Activated CD8-positive, alpha-beta memory T cell treated with anti-CD3 and anti-CD28 coated beads, Interleukin-2, amount 50 U/mL, for 24 hours (primary cell): Measurements from ENCODE around the gene GLI2.

Source experiments
- DNase-seq: peaks from one replicate; pipeline ENCODE4 v3.0.0-alpha.2; 2020; ENCODE audit errors: extremely low read depth

The GLI2 gene

DNA sequence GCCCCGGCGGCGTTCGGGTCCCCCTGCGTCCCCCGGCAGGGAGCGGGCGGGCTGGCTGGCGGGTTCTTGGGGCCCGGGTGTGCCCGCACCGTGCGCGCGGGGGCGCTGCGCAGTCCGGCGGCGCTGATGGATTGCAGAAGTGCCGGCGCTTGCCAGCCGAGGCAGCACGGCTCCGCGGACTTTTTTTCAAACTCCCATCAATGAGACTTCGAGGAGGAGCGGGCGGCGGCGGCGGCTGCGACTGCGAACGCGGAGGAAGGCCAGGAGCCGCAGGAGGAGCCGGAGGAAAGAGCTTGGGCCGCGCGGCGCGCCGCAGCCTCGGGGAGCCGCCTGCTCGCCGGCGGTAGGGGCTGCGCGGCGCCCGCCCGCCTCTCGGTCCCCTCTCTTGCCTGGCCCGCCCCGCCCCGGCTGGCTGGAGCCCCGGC is at the start of gene GLI2:
Gene GLI2, plus strand, starts transcription at position 123 of the 425 bp plus-strand sequence. CDS start 61,453 bp downstream, outside the sequence.
- no peak for DNase-seq

- no peak for DNase-seq
Observed at GRCh38 chr2:120685974-120686297, 49.7 kb upstream of the GLI2 start.

DNA sequence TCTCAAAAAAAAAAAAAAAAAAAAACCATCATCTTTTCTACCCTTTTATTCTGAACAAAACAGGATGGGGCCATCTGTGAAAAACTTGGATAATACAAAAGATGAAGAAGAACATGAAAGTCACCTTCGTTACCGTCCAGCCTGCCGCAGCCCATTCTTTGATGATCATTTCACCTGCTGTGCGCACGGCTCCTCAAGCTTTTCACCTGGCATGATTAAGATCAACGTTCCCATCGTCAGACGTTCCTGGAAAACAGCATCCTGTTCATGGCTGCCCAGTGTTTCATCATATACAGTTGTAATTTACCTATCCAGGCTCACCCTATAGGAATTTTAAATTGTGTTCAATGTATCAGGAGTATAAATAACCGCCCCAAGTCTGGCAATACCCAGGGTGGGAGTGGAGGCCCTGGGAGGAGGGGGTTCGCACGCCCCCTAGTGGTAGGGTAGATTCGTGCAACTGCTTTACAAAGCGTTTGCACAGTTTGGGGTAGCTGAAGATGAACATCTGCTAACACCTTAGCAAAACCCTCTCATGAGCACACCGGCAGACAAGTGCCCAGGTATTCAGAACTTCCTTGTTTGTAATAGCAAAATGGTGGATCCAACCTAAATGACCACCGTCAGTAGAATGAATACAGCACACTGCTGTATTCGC is 49.0 kb upstream of the GLI2 start:
- DNase-seq, result no peak

- DNase-seq, result no peak
Observed at GRCh38 chr2:120687210-120687609, 48.5 kb upstream of the GLI2 start.

GRCh38 chr2:120690521-120690920 is 45.1 kb upstream of the GLI2 start:
- DNase-seq, result no peak

DNA sequence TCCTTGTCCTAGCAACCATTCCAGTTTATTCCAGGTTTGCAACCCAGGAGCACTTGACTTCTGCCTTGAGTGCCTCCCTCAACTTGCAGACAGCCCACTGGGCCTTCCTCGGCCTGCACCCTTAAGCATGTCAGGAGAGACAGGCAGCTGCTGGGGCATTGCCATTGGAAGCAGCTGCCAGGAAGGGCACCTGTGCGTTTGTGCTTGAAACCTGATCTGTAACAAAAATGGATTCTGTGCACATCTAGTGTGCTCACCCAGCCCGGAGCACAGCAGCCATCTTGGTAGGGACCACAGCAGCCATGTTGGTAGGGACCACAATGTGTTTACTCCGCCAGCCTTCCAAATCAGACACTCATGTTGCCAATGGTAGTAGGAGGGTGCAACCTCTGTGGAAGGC is 44.3 kb upstream of the GLI2 start:
- DNase-seq, result no peak

- DNase-seq, result no peak
Observed at GRCh38 chr2:120692691-120693090, 43.0 kb upstream of the GLI2 start.

GRCh38 chr2:120693121-120693520 is 42.5 kb upstream of the GLI2 start:
- DNase-seq, result no peak

DNA sequence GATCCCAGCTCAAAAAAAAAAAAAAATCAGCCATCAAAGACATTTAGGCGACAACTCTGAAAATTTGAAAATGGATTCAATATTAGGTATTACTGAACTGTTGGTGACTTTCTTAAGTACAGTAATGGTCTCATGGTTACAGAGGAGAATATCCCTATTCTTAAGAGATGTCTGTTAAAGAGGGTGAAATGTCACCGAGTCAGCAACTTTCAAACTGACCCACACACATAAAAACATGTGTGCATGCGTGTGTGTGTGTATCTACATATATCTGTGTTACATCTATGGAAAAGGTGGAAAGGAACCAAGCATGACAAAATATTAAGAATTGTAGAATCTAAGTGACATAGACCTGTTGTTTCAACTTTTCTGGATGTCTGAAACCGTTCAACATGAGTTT is 41.6 kb upstream of the GLI2 start:
- no peak for DNase-seq

DNA sequence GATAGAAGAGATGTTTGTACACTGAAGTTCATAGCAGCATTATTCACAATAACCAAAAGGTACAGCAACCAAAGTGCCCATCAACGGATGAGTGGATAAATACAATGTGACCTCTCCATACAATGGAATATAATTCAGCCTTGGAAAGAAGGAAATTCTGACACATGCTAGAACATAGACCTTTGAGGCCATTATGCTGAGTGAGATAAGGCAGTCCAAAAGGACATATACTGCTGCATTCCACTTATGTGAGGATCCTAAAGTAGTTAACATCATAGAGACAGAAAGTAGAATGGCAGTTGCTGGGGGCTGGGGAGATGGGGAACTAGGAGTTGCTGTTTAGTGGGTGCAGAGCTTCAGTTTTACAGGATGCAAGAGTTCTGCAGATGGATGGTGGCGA is 38.2 kb upstream of the GLI2 start:
- no peak for DNase-seq

DNA sequence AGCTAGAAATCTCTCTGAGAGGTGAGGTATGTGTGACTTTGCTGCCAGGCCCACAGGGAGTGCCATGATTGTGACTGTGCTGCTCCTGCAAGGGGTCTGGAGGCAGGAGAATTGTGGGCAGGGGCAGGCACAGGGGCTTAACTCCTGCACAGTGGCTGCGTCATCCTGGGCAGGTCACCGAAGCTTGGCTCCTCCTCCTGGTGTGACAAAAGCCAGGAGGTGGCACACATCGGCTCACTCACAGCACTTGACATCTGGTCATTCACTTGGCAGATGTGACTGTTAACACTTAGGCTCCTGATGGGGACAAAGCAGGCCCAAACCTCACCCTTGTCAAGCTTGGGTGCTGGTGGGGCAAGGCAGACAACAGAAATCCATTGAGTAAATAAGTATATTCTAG is 36.4 kb upstream of the GLI2 start:
- no peak for DNase-seq

- DNase-seq, result no peak
Observed at GRCh38 chr2:120700659-120701058, 35.0 kb upstream of the GLI2 start.

- no peak for DNase-seq
Observed at GRCh38 chr2:120701096-120701495, 34.6 kb upstream of the GLI2 start.

GRCh38 chr2:120701499-120701898 is 34.2 kb upstream of the GLI2 start:
- DNase-seq, result no peak

GRCh38 chr2:120702061-120702460 is 33.6 kb upstream of the GLI2 start:
- DNase-seq, result no peak

DNA sequence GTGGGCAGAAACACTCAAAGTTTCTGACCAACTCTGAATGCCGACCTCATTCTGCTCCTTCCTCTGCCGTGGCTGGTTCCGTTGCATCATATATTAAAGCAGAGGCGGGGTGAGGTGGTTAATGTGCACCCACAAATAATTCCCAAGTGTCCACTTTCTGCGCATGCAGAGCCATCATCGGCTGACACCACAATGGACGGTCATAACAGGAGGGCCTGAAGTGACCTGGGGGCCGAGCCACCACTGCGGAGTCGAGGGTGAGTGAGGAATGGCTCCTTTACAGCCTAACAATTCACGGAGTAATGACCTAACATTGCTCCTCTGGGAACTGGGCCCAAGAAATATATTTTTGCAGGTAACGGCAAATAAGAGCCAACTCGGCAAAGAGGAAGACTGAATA is 32.9 kb upstream of the GLI2 start:
- no peak for DNase-seq

DNA sequence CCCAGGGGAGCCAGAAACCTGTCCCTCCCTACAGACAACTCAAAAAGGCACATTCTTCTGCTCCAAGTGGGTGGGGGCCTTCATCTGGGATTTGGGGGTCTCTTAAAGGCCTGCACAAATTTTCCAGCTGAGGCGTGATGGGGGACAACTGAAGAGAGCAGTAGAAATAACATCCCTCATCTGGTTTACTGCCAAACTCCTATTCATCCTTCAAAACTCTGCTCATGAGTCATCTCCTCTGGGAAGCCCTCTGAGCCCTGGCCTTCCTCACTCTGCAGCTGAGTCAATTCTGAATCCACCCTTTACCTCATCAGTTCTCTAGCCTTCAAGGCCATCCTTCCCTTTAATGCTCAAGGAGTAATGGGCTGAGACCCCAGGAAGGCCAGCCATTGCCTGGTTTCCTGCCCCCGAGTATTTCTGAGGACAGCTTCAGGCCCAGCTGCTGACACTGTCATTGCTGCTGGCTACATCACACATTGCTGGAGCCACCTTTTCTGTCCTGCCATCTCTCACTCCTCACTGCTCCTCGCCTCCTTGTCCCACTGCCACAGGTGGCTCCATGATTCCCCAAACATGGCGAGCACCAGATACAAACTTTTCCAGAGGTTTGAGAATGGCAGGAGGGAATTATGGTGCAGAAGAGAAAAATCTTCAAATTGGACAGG is 32.2 kb upstream of the GLI2 start:
- DNase-seq, result no peak

DNA sequence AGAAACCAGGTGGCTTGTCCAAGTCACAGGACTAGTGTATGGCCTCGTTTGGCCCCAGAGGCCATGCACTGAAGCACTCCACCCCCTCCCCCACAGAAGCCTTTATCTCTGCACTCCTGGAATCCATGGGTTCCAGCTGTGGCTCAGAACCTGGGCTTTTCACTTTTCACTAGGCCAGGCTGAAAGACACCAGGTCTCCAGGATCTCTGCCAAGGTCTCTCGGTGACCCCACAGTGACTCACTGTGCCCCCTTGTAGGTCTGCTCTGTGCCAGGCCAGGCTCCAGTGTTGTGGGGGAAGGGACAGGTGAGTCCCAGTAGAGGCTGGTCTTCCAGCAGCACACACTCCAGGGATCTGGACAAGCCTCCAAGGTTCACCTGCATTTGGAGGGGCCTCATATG is 31.0 kb upstream of the GLI2 start:
- no peak for DNase-seq

DNA sequence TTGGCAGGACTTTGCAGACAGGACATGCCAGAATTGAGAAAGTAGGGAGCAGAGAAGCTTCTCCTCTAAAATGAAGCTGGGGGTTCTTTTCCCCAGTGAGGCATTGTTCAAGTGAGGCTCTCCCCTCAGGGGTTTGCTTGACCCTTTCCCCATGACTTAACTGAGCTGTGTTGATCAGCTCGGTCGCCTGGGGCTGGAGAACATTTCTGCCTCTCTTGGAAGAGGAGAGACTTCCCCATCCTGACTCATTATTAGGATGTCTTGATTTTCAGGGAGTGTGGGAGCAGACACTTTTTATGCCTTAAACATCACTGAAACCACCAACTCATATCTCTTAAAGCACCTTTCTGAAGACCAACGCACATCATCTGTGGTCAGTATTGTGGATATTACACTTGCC is 27.9 kb upstream of the GLI2 start:
- DNase-seq, result no peak

DNA sequence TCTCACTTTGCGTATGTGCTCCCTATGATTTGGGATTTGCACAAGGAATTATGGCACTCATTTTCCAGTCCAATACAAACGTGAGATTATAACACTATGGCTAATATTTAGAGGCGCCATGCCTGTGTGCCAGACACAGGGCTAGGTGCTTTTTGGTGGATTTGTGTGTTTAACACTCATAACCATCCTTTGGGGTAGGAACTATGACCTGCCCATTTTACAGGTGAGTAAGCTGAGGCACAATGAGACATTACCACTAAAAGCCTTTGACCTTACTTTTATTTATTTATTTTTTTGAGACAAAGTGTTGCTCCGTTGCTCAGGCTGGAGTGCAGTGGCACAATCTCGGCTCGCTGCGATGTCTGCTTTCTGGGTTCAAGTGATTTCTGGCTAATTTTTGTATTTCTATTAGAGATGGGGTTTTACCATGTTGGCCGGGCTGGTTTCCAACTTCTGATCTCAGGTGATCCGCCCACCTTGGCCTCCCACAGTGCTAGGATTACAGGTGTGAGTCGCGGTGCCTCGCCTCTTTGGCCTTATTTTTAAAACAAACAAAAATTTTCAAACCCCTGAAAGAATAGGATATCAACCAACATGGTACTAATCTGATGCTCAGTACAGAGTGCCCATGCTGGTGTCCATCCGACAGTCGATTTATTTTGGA is 26.6 kb upstream of the GLI2 start:
- no peak for DNase-seq

DNA sequence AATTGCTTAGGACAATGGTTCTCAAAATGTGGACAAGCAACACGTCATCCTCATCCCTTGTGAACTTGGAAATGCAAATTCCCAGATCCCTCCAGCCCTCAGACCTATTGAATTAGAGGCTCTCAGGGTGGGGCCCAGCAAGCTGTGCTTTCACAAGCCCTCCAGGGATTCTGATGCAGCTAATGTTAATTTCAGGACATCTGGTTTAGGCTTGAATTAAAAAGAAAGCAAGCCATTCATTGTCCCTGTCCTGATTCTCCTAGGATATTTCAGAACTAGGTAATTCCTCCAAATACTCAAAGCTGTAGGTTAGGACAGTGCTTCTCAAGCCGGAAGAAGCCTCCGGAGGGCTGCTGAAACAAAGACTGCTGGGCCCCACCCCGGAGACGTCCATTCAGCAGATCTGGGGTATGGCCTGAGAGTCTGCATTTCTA is 26.0 kb upstream of the GLI2 start:
- DNase-seq, result no peak

- no peak for DNase-seq
Observed at GRCh38 chr2:120710256-120710655, 25.4 kb upstream of the GLI2 start.

DNA sequence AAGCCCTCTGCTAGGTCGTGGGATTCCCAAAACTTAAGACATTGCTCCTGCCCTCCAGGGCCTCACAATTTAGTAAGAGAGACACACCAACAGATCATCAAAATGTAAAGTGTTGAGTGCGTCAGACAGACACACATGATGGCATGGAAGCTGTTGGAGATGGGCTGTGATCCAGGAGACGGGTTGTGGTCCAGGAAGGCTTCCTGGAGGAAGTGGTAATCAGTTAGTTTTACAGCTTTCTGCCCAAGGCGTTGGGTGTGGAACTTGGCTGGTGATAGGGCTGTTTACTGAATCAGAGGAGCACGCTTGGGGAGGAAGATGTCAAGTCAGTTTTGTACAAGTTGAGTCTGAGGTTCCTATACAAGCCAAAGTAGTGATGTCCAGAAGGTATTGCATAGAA is 24.0 kb upstream of the GLI2 start:
- DNase-seq, result no peak
